ENCODE data around the gene NR1I3. TPM values are rescaled to one million over a fixed set of nuclear protein-coding genes. Genes with fewer than 3 reads are reported as not detected.

NR1I3 gene
- total RNA-seq, 1 donor from 2014 or later, result not detected

DNA sequence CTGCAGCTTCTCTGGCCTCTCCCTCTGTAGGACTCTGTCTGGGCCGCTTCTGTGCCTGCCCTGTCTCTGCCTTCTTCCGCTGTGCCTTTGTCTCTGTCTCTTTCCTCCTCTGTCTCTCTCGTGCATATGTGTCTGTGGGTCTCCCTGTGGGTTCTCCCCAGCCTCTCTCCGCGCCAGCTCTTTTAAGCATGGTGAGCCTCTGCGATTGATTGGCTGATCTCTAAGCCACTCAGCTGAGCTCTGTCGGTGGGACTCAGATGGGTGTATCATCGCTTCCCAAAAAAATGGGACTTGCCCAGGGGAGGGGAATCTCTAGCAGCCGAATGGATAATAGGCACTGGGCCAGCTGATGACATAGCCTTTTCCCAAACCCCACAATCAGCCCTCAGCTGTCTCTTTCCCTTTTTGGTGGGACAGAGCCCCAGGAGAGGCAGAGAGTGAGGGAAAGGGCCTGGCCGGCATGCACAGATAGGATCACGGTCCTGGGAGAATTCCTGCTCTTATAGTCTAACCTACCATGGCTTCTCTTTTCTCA lies 39.0 kb downstream of the NR1I3 start, which contains the start of gene ADAMTS4:
Gene ADAMTS4 (minus strand): TSS at position 158 of the 535 bp plus-strand sequence. CDS start 427 bp downstream, outside the sequence.
- Mint-ChIP-seq H3K36me3 (ENCODE audit: low read depth) (peaks cover 11% of the 10 kb centered on the region), H3K9me3 (no peaks in the 10 kb centered on the region), H3K4me1 (peaks cover 45% of the 10 kb centered on the region), H3K27me3 (no peaks in the 10 kb centered on the region), H3K4me3 (no peak within 1 kb of the TSS), H3K27ac (no peak within 1 kb of the TSS)
- DNase-seq, result no peak
- POLR2A ChIA-PET, result no interaction called here
- no peak for ATAC-seq (ENCODE audit: low read depth)
- TF ChIP-seq, protein P1, sequence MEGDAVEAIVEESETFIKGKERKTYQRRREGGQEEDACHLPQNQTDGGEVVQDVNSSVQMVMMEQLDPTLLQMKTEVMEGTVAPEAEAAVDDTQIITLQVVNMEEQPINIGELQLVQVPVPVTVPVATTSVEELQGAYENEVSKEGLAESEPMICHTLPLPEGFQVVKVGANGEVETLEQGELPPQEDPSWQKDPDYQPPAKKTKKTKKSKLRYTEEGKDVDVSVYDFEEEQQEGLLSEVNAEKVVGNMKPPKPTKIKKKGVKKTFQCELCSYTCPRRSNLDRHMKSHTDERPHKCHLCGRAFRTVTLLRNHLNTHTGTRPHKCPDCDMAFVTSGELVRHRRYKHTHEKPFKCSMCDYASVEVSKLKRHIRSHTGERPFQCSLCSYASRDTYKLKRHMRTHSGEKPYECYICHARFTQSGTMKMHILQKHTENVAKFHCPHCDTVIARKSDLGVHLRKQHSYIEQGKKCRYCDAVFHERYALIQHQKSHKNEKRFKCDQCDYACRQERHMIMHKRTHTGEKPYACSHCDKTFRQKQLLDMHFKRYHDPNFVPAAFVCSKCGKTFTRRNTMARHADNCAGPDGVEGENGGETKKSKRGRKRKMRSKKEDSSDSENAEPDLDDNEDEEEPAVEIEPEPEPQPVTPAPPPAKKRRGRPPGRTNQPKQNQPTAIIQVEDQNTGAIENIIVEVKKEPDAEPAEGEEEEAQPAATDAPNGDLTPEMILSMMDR (IDR thresholded peaks at IDR 0.05), result no peak
- intact Hi-C loops (cut with micrococcal nuclease), result no loop called here
- CTCF ChIA-PET, result interaction anchor here (1.9 kb wide), 1 partner anchor 27 kb away, joined by 8 read pairs; the partner anchor contains the start of gene TOMM40L

DNA sequence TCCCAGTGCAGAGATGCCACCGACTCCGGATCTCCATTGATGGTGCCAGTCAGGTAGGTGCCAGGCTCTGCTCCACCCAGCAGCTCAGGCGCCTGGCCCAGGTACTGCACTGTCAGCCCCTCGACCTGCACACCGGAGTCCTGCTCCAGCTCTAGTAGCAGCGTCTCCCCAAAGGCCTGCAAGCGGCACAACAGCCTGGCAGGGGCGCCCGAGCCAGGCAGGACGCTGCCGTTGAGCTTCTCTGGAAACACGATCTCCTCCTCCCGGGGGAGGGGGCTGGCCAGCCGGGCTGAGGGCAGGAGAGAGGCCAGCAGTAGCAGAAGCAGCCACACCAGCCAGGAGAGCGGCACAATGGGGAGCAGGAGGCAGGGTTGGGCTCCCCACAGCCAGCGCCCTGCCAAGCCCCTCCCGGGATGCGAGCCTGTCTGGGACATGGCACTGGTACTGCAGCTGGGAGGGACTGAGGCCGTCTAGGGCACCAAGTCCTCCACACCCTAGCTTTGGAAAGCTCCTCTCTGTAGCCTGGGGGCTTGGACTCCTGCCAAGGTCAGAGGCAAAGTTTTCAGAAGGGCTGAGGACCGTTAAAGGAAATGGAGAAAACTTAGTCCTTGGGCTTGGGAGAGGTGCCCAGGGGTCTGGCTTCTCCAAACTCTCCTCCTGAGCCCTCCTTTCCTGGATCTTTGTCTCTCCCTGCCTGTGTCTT lies 39.7 kb downstream of the NR1I3 start:
- H3K4me3 Mint-ChIP-seq, result no peak overlapping the region
- no peaks in the 10 kb centered on the region for H3K9me3 Mint-ChIP-seq
- ChIA-PET CTCF (interaction anchor here (0.7 to 1.9 kb wide), 2 partner anchors 27 to 176 kb away, joined by 3 to 8 read pairs; partner anchors contain the start of gene TOMM40L), POLR2A (no interaction called here)
- DNase-seq (no peak), ATAC-seq (ENCODE audit: low read depth) (no peak)
- peaks cover 8% of the 10 kb centered on the region for H3K36me3 Mint-ChIP-seq (ENCODE audit: low read depth)
- intact Hi-C loops (cut with micrococcal nuclease), result no loop called here
- H3K4me1 Mint-ChIP-seq, result peaks cover 42% of the 10 kb centered on the region
- H3K27me3 Mint-ChIP-seq, result no peaks in the 10 kb centered on the region
- TF ChIP-seq, protein P1 (IDR thresholded peaks at IDR 0.05), result no peak
- no peak overlapping the region for H3K27ac Mint-ChIP-seq

DNA sequence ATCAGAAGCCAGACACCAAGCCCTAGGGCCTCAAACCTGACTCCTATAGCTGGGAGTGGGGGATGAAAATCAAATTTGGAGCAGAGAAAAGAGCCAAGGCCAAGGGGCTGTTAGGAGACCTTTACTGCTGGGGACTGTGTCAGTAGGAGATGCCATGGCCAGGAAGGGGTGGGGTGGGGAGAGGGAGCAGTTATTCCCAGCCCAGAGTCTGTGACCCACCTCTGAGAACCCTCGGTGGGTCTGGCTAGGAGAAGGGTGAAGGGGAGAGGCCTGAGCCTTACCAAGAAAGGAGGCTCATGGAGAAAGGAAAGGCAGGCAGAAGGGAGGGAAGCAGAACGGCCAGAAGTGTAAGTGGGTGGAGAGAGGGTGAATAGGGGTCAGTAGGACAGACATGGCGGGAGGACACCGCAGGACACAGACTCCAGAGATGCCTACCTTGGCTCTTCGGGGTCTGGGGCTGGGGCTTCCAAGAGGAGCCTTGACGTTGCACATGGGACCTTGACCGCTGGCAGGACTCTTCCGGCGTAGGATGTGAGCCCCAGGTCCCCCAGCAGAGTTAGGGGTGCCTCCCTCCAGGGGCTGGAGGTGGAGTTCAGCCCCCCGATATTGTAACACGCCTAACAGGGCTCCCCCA lies 40.3 kb downstream of the NR1I3 start:
- DNase-seq (no peak), ATAC-seq (ENCODE audit: low read depth) (no peak)
- H3K4me1 Mint-ChIP-seq, result peaks cover 44% of the 10 kb centered on the region
- H3K27ac Mint-ChIP-seq, result no peak overlapping the region
- ChIA-PET CTCF (interaction anchor here (1.1 to 1.9 kb wide), 1 partner anchor 28 kb away, joined by 4 to 8 read pairs; the partner anchor contains the start of gene TOMM40L), POLR2A (no interaction called here)
- peaks cover 6% of the 10 kb centered on the region for H3K36me3 Mint-ChIP-seq (ENCODE audit: low read depth)
- TF ChIP-seq, protein P1 (IDR thresholded peaks at IDR 0.05), result no peak
- H3K9me3 Mint-ChIP-seq, result no peaks in the 10 kb centered on the region
- no peak overlapping the region for H3K4me3 Mint-ChIP-seq
- no peaks in the 10 kb centered on the region for H3K27me3 Mint-ChIP-seq
- intact Hi-C loops (cut with micrococcal nuclease), result no loop called here

DNA sequence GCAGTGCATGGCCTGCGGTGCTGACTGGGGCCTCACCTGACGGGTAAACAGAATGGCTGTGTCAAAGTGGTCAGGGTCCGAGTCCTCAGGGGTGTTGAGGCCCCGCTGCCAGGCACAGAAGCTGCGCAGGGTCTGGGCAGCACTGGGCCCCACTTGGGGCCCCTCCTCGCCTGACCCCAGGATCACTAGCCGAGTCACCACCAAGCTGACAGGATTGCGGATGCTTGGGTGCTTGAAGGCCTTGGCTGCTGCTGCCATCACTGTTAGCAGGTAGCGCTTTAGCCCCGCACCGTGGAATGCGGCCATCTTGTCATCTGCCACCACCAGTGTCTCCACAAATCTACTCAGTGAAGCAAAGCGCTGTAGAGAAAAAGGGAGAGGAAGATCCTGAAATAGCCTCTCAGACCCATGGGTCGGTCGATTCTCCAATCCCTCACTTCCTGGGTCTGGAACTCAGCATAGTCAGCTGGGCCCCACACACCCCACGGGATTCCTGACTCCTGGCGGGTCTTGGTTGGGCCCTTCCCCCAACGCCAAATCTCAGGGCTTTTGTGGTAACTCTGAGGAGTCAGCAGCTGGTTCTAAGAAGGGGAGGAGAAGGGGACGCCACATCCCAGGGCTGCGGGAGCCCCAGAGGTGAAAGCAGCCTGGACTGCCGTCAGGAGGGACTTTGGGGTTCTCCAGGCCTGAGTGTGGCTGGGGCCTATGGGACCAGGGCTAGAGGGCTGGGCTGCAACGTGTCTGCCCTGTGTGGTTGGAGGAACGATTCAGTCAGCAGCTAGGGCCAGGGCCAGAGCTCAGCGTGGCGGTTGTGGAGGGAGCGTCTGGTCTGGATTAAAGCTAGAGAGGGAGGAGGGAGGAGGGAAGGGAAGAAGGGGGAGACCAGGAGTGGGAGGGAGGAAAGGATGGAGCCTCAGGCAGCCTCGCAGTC lies 41.2 kb downstream of the NR1I3 start:
- H3K4me3 Mint-ChIP-seq, result no peak overlapping the region
- ATAC-seq (ENCODE audit: low read depth) (no peak), DNase-seq (no peak)
- H3K27ac Mint-ChIP-seq, result no peak overlapping the region
- no peaks in the 10 kb centered on the region for H3K9me3 Mint-ChIP-seq
- ChIA-PET POLR2A (no interaction called here), CTCF (interaction anchor here (1.1 kb wide), 1 partner anchor 29 kb away, joined by 4 read pairs; the partner anchor contains the start of gene TOMM40L)
- H3K27me3 Mint-ChIP-seq, result no peaks in the 10 kb centered on the region
- H3K4me1 Mint-ChIP-seq, result peaks cover 45% of the 10 kb centered on the region
- no peaks in the 10 kb centered on the region for H3K36me3 Mint-ChIP-seq (ENCODE audit: low read depth)
- TF ChIP-seq, protein P1 (IDR thresholded peaks at IDR 0.05), result no peak
- intact Hi-C loops (cut with micrococcal nuclease), result no loop called here

Measured in activated B cell treated with CpG ODN at 0.5 μM for 24 hours (primary cell).